Measurements from ENCODE around the gene ZIM2.

The ZIM2 gene

GRCh38 chr19:56808717-56809392, 31.7 kb downstream of the ZIM2 start:
- DNase-seq (ENCODE audit: low read depth), result no peak

GRCh38 chr19:56806639-56807038, 33.9 kb downstream of the ZIM2 start:
- no peak for DNase-seq (ENCODE audit: low read depth)

- DNase-seq (ENCODE audit: low read depth), result no peak
These were observed 62.2 kb downstream of the ZIM2 start for GRCh38 chr19:56778351-56778750.

- DNase-seq (ENCODE audit: low read depth), result no peak
These were observed 70.9 kb downstream of the ZIM2 start for GRCh38 chr19:56769650-56770049.

- no peak for DNase-seq (ENCODE audit: low read depth)
These were observed 75.4 kb downstream of the ZIM2 start for GRCh38 chr19:56765137-56765536.

- no peak for DNase-seq (ENCODE audit: low read depth)
These were observed 76.3 kb downstream of the ZIM2 start for GRCh38 chr19:56764196-56764695.

GRCh38 chr19:56760842-56761241, 79.7 kb downstream of the ZIM2 start:
- no peak for DNase-seq (ENCODE audit: low read depth)

- no peak for DNase-seq (ENCODE audit: low read depth)
These were observed 81.0 kb downstream of the ZIM2 start for GRCh38 chr19:56759531-56759930.

GRCh38 chr19:56751078-56751489, 89.4 kb downstream of the ZIM2 start:
- DNase-seq (ENCODE audit: low read depth), result no peak

- no peak for DNase-seq (ENCODE audit: low read depth)
These were observed 89.9 kb downstream of the ZIM2 start for GRCh38 chr19:56750658-56751057.

- no peak for DNase-seq (ENCODE audit: low read depth)
These were observed 92.1 kb downstream of the ZIM2 start for GRCh38 chr19:56748378-56748777.

- no peak for DNase-seq (ENCODE audit: low read depth)
These were observed 94.2 kb downstream of the ZIM2 start for GRCh38 chr19:56746367-56746766.

GRCh38 chr19:56740501-56740900, 100.0 kb downstream of the ZIM2 start:
- DNase-seq (ENCODE audit: low read depth), result no peak

GRCh38 chr19:56736571-56736970, 104.0 kb downstream of the ZIM2 start:
- DNase-seq (ENCODE audit: low read depth), result no peak

GRCh38 chr19:56732976-56733375, 107.5 kb downstream of the ZIM2 start:
- no peak for DNase-seq (ENCODE audit: low read depth)

- DNase-seq (ENCODE audit: low read depth), result no peak
These were observed 112.8 kb downstream of the ZIM2 start for GRCh38 chr19:56727677-56728076.

- no peak for DNase-seq (ENCODE audit: low read depth)
These were observed 114.6 kb downstream of the ZIM2 start for GRCh38 chr19:56725829-56726424.

Measured in stimulated activated CD8-positive, alpha-beta memory T cell treated with anti-CD3 and anti-CD28 coated beads, Interleukin-12 subunit alpha, Interleukin-12 subunit beta, amount 100 ng/mL, for 4 hours (primary cell).